Right hindlimb (tissue), 1 donor: ENCODE measurements around the gene LHFPL2.

Experiments
- DNase-seq: peaks from one replicate; pipeline ENCODE4 v3.0.0-alpha.2; 2018

The LHFPL2 gene

GRCh38 chr5:78666041-78666444 is 17.5 kb upstream of the LHFPL2 start:
- no peak for DNase-seq

GRCh38 chr5:78665534-78665933 is 17.0 kb upstream of the LHFPL2 start:
- no peak for DNase-seq

GRCh38 chr5:78662323-78662722 is 13.8 kb upstream of the LHFPL2 start:
- no peak for DNase-seq

- no peak for DNase-seq
Measured at GRCh38 chr5:78661691-78662090, 13.1 kb upstream of the LHFPL2 start.

- DNase-seq = no peak
Measured at GRCh38 chr5:78661044-78661443, 12.5 kb upstream of the LHFPL2 start.

GRCh38 chr5:78660401-78660800 is 11.8 kb upstream of the LHFPL2 start:
- no peak for DNase-seq

- DNase-seq = no peak
Measured at GRCh38 chr5:78659714-78660113, 11.1 kb upstream of the LHFPL2 start.

- no peak for DNase-seq
Measured at GRCh38 chr5:78659114-78659513, 10.5 kb upstream of the LHFPL2 start.

GRCh38 chr5:78657201-78657600 is 8.6 kb upstream of the LHFPL2 start:
- no peak for DNase-seq

GRCh38 chr5:78655746-78656290 is 7.2 kb upstream of the LHFPL2 start:
- no peak for DNase-seq

- DNase-seq = no peak
Measured at GRCh38 chr5:78654386-78654785, 5.8 kb upstream of the LHFPL2 start.

GRCh38 chr5:78653681-78654366 is 5.3 kb upstream of the LHFPL2 start:
- DNase-seq = no peak

GRCh38 chr5:78653031-78653430 is 4.5 kb upstream of the LHFPL2 start:
- no peak for DNase-seq

GRCh38 chr5:78651468-78651867 is 2.9 kb upstream of the LHFPL2 start:
- no peak for DNase-seq

GRCh38 chr5:78650531-78650930 is 2.0 kb upstream of the LHFPL2 start:
- DNase-seq = no peak

- peak; percentile 35 for DNase-seq
Measured at GRCh38 chr5:78649861-78650496, 1.4 kb upstream of the LHFPL2 start.

- peak; percentile 69 for DNase-seq
Measured at GRCh38 chr5:78649211-78649695, 681 bp upstream of the LHFPL2 start.

GRCh38 chr5:78647838-78648358 is 674 bp downstream of the LHFPL2 start:
- peak; percentile 82 for DNase-seq

GRCh38 chr5:78647351-78647818 is 1.2 kb downstream of the LHFPL2 start:
- DNase-seq = peak; percentile 75

GRCh38 chr5:78644741-78645300 is 3.8 kb downstream of the LHFPL2 start:
- no peak for DNase-seq

GRCh38 chr5:78644129-78644528 is 4.4 kb downstream of the LHFPL2 start:
- no peak for DNase-seq

- DNase-seq = no peak
Measured at GRCh38 chr5:78642701-78643100, 5.9 kb downstream of the LHFPL2 start.

GRCh38 chr5:78640662-78641474 is 7.7 kb downstream of the LHFPL2 start:
- DNase-seq = no peak
